Bronchial epithelial cell (primary cell): ENCODE results near the gene SMPD1. TPM values are rescaled to one million over a fixed set of nuclear protein-coding genes. Genes with fewer than 3 reads are reported as not detected.

Experiments
- DNase-seq: peaks from one replicate; pipeline ENCODE4 v3.0.0-alpha.2; 2010; ENCODE audit warnings: low read depth
- FAIRE-seq: peaks from 2 replicates; lab custom pipeline; 2011; peaks lifted over from hg19 to GRCh38; lab: Jason Lieb, UNC
- H3K27me3 ChIP-seq: 2 replicates; pipeline ENCODE4 v1.5.1; 2011; ENCODE audit warnings: low read length; ENCODE audit not compliant: control insufficient read depth, insufficient read depth
- H3K36me3 ChIP-seq: 2 replicates; pipeline ENCODE4 v1.5.1; 2011; ENCODE audit warnings: low read length; ENCODE audit not compliant: control insufficient read depth, insufficient read depth
- H3K4me3 ChIP-seq: 2 replicates; pipeline ENCODE4 v1.5.1; 2011; ENCODE audit warnings: mild to moderate bottlenecking, low read depth, low read length, control low read depth
- total RNA-seq: library from RNA; depleted of rRNA; stranded (reverse); fragments of >200 nt; gene quantifications from 2 replicates; pipeline ENCODE4 v1.2.1, GENCODE V29; 2014
- TF ChIP-seq, protein P1 (sequence below): IDR thresholded peaks from 2 replicates; pipeline ENCODE4 v1.5.1; 2011; ENCODE audit warnings: mild to moderate bottlenecking, moderate library complexity, low read length, control low read depth, inconsistent platforms; ENCODE audit not compliant: insufficient read depth, severe bottlenecking

Gene SMPD1
- total RNA-seq, 1 donor from 2014 or later: 1.1 TPM

- FAIRE-seq (no peak), DNase-seq (no peak)
- Histone ChIP-seq H3K27me3 (no peaks in the 10 kb centered on the region), H3K36me3 (no peaks in the 10 kb centered on the region), H3K4me3 (no peak overlapping the region)
- TF ChIP-seq, protein P1, sequence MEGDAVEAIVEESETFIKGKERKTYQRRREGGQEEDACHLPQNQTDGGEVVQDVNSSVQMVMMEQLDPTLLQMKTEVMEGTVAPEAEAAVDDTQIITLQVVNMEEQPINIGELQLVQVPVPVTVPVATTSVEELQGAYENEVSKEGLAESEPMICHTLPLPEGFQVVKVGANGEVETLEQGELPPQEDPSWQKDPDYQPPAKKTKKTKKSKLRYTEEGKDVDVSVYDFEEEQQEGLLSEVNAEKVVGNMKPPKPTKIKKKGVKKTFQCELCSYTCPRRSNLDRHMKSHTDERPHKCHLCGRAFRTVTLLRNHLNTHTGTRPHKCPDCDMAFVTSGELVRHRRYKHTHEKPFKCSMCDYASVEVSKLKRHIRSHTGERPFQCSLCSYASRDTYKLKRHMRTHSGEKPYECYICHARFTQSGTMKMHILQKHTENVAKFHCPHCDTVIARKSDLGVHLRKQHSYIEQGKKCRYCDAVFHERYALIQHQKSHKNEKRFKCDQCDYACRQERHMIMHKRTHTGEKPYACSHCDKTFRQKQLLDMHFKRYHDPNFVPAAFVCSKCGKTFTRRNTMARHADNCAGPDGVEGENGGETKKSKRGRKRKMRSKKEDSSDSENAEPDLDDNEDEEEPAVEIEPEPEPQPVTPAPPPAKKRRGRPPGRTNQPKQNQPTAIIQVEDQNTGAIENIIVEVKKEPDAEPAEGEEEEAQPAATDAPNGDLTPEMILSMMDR: no peak
These were observed 47.1 kb downstream of the SMPD1 start for GRCh38 chr11:6437423-6437822.

GRCh38 chr11:6437993-6438392 is 47.7 kb downstream of the SMPD1 start:
- no peak for FAIRE-seq
- H3K27me3 ChIP-seq: no peaks in the 10 kb centered on the region
- H3K36me3 ChIP-seq: no peaks in the 10 kb centered on the region
- TF ChIP-seq, protein P1: no peak
- H3K4me3 ChIP-seq: no peak overlapping the region
- DNase-seq: no peak

DNA sequence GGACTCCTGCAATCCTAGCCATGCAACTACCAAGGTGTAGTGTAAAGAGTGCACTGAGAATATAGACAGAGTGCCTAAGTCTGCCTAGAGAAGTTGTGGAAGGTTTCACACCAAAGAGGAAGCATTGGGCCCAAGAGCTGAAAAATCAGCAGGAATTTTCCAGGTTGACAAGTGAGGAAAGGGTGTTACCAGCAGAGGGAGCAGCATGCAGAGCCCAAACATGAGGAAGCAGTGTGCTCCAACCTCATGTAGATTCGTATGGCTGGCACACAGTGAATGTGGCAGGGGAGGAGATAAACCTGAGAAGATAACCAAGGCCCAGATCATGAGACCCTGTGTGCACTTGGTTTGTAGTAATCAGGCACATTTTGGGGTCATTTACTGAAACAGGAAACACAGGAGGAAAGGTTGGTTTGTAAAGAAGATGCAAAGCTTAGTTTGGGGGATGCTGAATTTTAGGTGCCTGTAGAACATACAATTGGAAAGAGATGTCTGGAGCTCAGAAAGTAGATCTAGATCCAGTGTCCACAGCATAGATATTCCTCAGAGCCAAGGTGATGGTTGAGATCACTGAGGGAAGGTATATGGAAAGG is 48.8 kb downstream of the SMPD1 start:
- no peak overlapping the region for H3K4me3 ChIP-seq
- TF ChIP-seq, protein P1: peak; percentile 85
- no peak for FAIRE-seq
- no peaks in the 10 kb centered on the region for H3K36me3 ChIP-seq
- peak; percentile 59 for DNase-seq
- H3K27me3 ChIP-seq: no peaks in the 10 kb centered on the region

- Histone ChIP-seq H3K36me3 (no peaks in the 10 kb centered on the region), H3K4me3 (no peak within 1 kb of the TSS), H3K27me3 (no peaks in the 10 kb centered on the region)
- FAIRE-seq (no peak), DNase-seq (no peak)
- TF ChIP-seq, protein P1: no peak
These were observed 50.7 kb downstream of the SMPD1 start, which contains the start of gene HPX for GRCh38 chr11:6440906-6441358. Gene HPX (minus strand): TSS chr11:6440987. CDS start chr11:6440963, 24 bp downstream.

DNA sequence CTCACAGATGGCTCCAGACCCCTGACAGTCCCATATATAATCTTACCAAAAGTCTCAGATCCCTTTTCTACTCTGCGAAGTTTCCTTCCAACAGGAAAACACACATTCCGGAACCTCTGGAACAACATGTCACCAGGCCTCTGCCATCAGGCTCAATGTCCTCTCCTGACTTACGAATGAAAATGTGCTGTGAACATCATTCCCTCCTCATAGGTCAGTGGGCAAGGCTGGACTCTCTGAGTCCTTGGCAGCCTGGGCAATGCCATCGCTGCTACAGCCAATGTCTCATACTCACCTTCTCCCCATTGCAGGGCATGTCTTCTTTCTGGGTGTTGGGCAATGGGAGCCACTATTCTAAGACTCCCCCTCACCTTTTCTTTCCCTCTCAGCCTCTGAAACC is 52.2 kb downstream of the SMPD1 start:
- FAIRE-seq (no peak), DNase-seq (no peak)
- Histone ChIP-seq H3K36me3 (no peaks in the 10 kb centered on the region), H3K4me3 (no peak overlapping the region), H3K27me3 (no peaks in the 10 kb centered on the region)
- TF ChIP-seq, protein P1: no peak
